HT-29 (cell line): ENCODE data around the gene NDUFB2. TPM values are rescaled to one million over a fixed set of nuclear protein-coding genes. Genes with fewer than 3 reads are reported as not detected.
"Not testable (repeated sequence)": the region's sequence is repeated elsewhere in the genome, so short reads cannot be mapped to it uniquely, and the experiment has no call there.

Experiments used
- DNase-seq: peaks from one replicate; pipeline ENCODE4 v3.0.0-alpha.2; 2015; ENCODE audit warnings: low spot score
- total RNA-seq: library from RNA; depleted of rRNA; stranded (reverse); fragments of >200 nt; shearing (Covaris generic); gene quantifications from 2 replicates; pipeline ENCODE4 v1.2.3, GENCODE V29; 2014

Gene NDUFB2
- total RNA-seq, 1 experiment from 2014 or later = 378 TPM

DNA sequence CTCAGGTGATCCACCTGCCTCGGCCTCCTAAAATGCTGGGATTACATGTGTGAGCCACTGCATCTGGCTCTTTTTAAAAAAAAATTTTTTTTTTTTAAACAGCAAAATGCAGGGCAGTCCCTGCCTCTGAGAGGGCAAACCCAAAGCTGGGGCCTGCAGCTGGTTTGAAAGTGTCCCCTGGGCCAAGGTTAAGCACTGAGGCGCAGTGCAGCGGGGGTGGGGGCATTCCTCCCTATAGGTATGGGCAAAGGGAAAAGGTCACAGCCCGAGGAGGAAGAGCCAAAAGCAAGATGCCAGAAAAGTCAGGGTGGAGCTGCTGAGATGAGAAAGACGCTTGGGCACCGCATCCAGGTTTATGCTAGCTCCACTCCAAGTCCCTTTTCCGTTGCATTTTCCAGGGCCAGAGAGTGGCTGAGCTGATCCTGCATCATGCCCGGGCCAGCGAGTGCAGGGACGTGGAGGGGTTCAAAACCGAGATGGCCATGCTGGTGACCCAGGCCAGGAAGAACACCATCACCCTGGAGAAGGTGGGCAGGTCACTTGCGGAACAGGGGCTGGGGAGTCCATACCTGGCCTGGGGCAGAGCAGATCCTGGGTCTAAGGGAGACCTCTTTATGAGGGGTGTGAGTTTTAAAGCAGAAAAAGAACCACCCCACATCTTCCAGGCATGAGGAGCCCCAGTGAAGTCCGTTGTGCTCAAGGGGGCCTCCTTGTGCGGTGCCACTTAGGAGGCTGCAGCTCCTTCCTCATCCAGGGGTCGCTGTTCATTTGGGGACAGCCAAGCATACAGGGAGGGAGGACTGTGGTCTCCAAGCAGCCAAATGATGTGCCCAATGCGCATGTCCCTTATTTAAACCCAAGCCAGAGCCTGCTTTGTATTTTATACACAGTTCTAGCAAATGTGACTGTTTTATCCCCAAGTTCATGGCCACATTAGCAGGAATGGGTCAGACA lies 7.0 kb upstream of the NDUFB2 start:
- no peak for DNase-seq

DNA sequence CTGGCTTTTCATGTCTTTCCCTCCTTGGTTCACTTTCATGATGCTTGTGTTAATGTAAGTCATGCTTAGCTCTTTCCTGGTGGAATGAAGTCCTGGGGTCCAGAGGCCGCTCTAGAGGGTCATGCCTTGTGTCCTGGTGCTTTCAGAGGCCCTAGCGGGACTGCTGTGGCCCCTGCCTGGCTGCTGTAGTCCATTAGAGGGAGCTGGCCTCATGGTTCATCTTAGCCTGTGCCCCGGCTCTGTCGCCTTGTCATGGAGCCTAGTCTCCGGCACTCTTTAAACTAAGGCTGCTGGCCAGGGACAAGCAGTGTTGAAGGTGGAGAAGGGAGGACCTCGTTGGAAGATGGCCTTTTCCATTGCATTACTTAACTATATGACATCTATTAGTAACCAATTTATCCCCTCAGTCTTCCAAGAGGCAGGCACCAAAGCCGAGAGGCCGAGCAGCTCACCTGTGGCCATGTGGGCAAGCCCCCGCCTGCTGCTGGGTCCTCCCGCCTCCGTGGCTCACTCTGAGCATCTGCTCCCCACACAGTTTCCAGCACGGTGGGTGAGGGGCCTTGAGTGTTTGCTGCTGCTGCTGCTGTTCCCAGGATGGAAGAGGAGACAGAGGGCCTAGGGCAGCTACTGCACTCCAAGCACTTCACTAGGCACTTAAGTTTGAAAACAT lies 5.0 kb upstream of the NDUFB2 start:
- DNase-seq = no peak

GRCh38 chr7:140693849-140694248 lies 2.7 kb upstream of the NDUFB2 start:
- not testable (repeated sequence) for DNase-seq

DNA sequence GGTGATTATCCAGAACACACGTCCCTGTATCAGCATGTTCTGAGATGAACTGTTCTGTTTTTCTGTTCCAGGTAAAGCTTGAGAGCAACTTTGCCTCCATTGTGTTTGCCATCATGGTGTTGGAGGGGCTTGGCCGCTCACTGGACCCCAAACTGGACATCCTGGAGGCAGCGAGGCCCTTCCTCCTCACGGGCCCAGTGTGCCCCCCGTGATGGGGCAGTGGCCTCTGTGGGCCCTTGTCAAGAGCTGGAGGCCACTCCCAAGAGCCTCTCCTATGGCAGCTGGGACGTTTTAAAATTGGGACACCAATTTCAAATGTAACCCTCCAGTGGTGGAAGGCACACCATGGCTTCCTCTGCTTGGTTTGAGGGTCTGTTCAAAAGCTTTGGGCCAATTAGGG lies 1.9 kb upstream of the NDUFB2 start:
- no peak for DNase-seq

DNA sequence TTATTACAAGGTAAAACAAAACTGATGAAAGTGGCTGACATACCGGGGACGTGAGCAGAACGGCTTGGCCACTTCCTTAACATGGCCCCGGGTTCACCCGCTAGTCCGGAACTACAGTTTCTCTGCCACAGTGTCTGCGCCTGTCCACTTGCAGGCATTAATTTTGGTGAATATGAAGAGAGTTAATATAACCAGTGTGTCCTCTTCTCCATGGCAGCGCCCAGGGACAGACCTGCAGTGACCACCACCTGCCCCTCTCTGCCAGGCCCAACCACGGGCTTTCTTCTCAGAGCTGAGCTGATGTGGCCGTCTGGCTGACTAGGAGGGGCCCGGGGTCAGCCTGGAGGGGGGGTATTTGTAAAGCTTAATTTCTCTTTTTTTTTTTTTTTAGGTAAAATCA lies 1.1 kb upstream of the NDUFB2 start:
- no peak for DNase-seq

GRCh38 chr7:140696024-140696679 lies 356 bp upstream of the NDUFB2 start:
- peak; percentile 95 for DNase-seq

GRCh38 chr7:140697447-140698143 lies 1.1 kb downstream of the NDUFB2 start:
- DNase-seq = no peak

DNA sequence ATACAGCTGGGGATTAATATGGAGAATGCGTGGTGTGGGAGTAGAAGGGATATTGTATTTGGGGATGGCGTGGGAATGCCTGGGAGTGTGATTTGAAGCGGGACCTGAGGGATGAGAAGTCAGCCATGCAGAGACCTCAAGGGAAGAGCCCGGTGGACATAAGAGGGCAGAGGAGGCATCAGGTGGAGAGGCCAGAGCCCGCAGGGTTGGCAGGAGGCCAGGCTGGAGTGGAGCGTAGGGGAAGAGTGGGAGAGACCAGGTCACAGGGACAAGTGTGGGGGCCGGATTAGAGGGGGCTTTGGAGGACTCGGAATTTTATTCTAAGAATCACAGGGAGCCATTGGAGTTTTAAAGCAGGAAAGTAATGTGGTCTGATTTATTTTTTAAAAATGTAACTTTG lies 2.0 kb downstream of the NDUFB2 start:
- DNase-seq = no peak

DNA sequence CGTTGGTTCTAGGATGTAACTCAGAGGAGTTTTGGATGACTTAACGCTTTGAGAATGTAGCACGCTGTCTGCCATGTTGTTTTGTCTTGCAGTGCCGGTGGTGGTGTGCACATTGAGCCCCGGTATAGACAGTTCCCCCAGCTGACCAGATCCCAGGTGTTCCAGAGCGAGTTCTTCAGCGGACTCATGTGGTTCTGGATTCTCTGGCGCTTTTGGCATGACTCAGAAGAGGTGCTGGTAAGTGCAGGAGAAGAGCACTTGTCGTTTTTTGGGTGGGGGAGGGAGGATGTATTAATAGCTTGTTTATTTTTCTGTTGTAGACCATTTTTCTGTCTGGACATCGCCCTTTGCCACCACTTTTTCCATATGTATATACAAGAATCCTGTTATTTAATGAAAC lies 6.3 kb downstream of the NDUFB2 start:
- DNase-seq = no peak

GRCh38 chr7:140704205-140704604 lies 7.7 kb downstream of the NDUFB2 start:
- DNase-seq = no peak

GRCh38 chr7:140707132-140707531 lies 10.6 kb downstream of the NDUFB2 start:
- DNase-seq = no peak

- not testable (repeated sequence) for DNase-seq
Measured at GRCh38 chr7:140708764-140709163, 12.3 kb downstream of the NDUFB2 start.

- not testable (repeated sequence) for DNase-seq
Measured at GRCh38 chr7:140712392-140712791, 15.9 kb downstream of the NDUFB2 start.

- no peak for DNase-seq
Measured at GRCh38 chr7:140714331-140715040, 18.0 kb downstream of the NDUFB2 start.

DNA sequence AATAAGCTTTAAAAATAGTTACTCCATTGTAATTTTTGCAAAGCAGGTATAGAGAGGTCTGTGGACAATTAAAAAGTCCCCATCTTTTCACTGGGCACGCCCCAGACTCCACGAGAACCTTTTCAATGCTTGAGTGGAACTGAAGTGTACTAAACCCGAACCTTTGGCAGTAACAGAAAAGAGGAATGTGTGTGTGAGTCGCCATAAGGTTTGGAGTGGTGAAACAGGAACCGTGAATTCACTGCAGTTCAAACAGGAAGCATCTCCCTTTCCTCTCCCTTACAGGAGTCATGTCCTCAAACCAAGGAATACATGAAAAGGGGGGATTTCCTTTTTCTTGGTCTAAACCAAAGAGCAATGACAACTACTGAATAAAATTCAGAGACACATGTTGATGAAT lies 23.2 kb downstream of the NDUFB2 start:
- DNase-seq = no peak

GRCh38 chr7:140722254-140722653 lies 25.7 kb downstream of the NDUFB2 start:
- no peak for DNase-seq

GRCh38 chr7:140723006-140723405 lies 26.5 kb downstream of the NDUFB2 start:
- no peak for DNase-seq

GRCh38 chr7:140723574-140723973 lies 27.1 kb downstream of the NDUFB2 start:
- no peak for DNase-seq

- DNase-seq = no peak
Measured at GRCh38 chr7:140724706-140725105, 28.2 kb downstream of the NDUFB2 start.

GRCh38 chr7:140726281-140726680 lies 29.8 kb downstream of the NDUFB2 start:
- peak; percentile 36 for DNase-seq

DNA sequence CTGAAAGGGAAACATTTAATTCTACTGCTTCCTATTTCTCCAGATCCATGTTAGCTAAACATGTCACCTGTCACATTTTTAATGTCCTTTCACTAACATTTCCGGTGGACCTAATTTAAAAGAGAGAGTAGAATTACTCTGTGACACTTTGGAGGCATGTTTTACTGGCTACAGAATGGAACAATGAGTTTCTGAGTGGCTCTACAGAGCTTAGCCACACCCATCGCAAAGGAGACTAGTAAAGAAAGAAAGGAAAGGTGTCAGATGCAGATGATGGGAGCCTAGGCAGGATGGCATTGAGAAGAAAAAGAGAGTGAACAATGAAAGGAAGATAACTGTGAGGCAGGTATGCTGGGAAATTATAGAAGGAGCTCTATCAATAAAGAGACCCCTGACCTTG lies 35.9 kb downstream of the NDUFB2 start:
- no peak for DNase-seq
